ENCODE results near the gene PGM1. TPM values are rescaled to one million over a fixed set of nuclear protein-coding genes. Genes with fewer than 3 reads are reported as not detected.

Gene PGM1
- polyA plus RNA-seq, 1 of the 3 experiments (the other 2 are of a cell fraction), result 20.7 TPM

DNA sequence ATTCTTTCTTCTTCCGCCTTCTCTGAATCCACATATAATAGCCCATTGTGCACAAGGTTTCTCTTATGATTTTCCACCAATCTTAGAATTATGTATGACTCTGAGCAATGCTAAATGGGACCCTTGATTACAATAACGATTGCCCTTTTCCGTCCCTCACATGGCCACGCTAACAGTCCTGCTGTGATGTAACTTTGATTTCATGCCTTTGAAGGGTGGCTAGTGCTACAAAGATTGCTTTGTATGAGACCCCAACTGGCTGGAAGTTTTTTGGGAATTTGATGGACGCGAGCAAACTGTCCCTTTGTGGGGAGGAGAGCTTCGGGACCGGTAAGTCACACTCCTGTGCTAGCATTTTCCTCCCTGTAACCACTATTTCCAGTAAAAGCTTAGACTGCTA lies 45.3 kb downstream of the PGM1 start (continued):
- TF ChIP-seq, protein P1, sequence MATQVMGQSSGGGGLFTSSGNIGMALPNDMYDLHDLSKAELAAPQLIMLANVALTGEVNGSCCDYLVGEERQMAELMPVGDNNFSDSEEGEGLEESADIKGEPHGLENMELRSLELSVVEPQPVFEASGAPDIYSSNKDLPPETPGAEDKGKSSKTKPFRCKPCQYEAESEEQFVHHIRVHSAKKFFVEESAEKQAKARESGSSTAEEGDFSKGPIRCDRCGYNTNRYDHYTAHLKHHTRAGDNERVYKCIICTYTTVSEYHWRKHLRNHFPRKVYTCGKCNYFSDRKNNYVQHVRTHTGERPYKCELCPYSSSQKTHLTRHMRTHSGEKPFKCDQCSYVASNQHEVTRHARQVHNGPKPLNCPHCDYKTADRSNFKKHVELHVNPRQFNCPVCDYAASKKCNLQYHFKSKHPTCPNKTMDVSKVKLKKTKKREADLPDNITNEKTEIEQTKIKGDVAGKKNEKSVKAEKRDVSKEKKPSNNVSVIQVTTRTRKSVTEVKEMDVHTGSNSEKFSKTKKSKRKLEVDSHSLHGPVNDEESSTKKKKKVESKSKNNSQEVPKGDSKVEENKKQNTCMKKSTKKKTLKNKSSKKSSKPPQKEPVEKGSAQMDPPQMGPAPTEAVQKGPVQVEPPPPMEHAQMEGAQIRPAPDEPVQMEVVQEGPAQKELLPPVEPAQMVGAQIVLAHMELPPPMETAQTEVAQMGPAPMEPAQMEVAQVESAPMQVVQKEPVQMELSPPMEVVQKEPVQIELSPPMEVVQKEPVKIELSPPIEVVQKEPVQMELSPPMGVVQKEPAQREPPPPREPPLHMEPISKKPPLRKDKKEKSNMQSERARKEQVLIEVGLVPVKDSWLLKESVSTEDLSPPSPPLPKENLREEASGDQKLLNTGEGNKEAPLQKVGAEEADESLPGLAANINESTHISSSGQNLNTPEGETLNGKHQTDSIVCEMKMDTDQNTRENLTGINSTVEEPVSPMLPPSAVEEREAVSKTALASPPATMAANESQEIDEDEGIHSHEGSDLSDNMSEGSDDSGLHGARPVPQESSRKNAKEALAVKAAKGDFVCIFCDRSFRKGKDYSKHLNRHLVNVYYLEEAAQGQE (IDR thresholded peaks at IDR 0.05; ENCODE audit: low read depth, low read length), result no peak

- no peaks in the 10 kb centered on the region for H3K9me3 ChIP-seq
- H3K4me1 ChIP-seq (ENCODE audit: control insufficient read depth in 1 of 2, insufficient read depth in 2 of 2, low read depth in 1 of 2, low read length in 1 of 2), result peaks cover 0 to 6% of the 10 kb centered on the region in 2 experiments; a peak in 1 of 4 replicates
- H3K9ac ChIP-seq, result no peak overlapping the region
- H3K27ac ChIP-seq (ENCODE audit: low read depth in 2 of 2, low read length in 1 of 2), result no peak overlapping the region
- POLR2A ChIA-PET, result no interaction called here
- H3K27me3 ChIP-seq (ENCODE audit: insufficient read depth), result no peaks in the 10 kb centered on the region
- no peak overlapping the region for H3K4me2 ChIP-seq
- no peaks in the 10 kb centered on the region for H4K20me1 ChIP-seq (ENCODE audit: insufficient read depth)
- TF ChIP-seq NRF1 (IDR thresholded peaks at IDR 0.05; ENCODE audit: low read depth, low read length) (no peak), GATA2 (CRISPR knock-in tag; IDR thresholded peaks at IDR 0.05) (no peak), EZH2phosphoT487 (IDR thresholded peaks at IDR 0.05; ENCODE audit: borderline replicate concordance, low read depth) (no peak), IRF3 (IDR thresholded peaks at IDR 0.05; ENCODE audit: low read depth, low read length) (no peak), RFX5 (IDR thresholded peaks at IDR 0.05; ENCODE audit: low read length) (no peak), MXI1 (IDR thresholded peaks at IDR 0.05; ENCODE audit: low read depth, low read length) (no peak), SMC3 (IDR thresholded peaks at IDR 0.05; ENCODE audit: low read depth, low read length) (no peak), TEAD4 (IDR thresholded peaks at IDR 0.05; ENCODE audit: borderline replicate concordance, insufficient read depth) (no peak), TAF1 (IDR thresholded peaks at IDR 0.05; ENCODE audit: borderline replicate concordance, low read depth, low read length) (no peak), CHD2 (IDR thresholded peaks at IDR 0.05; ENCODE audit: low read length, partially characterized antibody) (no peak), CTCF (IDR thresholded peaks at IDR 0.05) (no peak)
- TF ChIP-seq, protein P2, sequence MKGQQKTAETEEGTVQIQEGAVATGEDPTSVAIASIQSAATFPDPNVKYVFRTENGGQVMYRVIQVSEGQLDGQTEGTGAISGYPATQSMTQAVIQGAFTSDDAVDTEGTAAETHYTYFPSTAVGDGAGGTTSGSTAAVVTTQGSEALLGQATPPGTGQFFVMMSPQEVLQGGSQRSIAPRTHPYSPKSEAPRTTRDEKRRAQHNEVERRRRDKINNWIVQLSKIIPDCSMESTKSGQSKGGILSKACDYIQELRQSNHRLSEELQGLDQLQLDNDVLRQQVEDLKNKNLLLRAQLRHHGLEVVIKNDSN (IDR thresholded peaks at IDR 0.05; ENCODE audit: borderline replicate concordance, low read depth), result no peak
- TF ChIP-seq, protein P3, sequence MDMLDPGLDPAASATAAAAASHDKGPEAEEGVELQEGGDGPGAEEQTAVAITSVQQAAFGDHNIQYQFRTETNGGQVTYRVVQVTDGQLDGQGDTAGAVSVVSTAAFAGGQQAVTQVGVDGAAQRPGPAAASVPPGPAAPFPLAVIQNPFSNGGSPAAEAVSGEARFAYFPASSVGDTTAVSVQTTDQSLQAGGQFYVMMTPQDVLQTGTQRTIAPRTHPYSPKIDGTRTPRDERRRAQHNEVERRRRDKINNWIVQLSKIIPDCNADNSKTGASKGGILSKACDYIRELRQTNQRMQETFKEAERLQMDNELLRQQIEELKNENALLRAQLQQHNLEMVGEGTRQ (IDR thresholded peaks at IDR 0.05; ENCODE audit: borderline replicate concordance, low read depth, low read length), result no peak
- TF ChIP-seq, protein P1 (IDR thresholded peaks at IDR 0.05; ENCODE audit: low read depth, low read length), result no peak
- 94% methylated on average over 8 of the region's 8 CpGs for WGBS (ENCODE audit: low lambda C conversion rate)
- peaks cover 7 to 64% of the 10 kb centered on the region in 2 experiments for H3K36me3 ChIP-seq (replicated peaks in 1 of 2; ENCODE audit: control insufficient read depth in 1 of 2, insufficient read depth in 2 of 2, low read length in 1 of 2)
- no peaks in the 10 kb centered on the region for H3K79me2 ChIP-seq (ENCODE audit: insufficient read depth)
- no peak overlapping the region for H2AFZ ChIP-seq (ENCODE audit: low read depth)
- H3K9me2 ChIP-seq, result no peaks in the 10 kb centered on the region
- no peak for DNase-seq
- no peaks in the 10 kb centered on the region for H3F3A ChIP-seq (replicated peaks; ENCODE audit: insufficient read depth)
- CTCF ChIA-PET, result no interaction called here
- no peak overlapping the region for H3K4me3 ChIP-seq (ENCODE audit: low read depth in 2 of 2, low read length in 1 of 2)
These were observed 45.7 kb downstream of the PGM1 start for GRCh38 chr1:63638875-63639274.
